ENCODE data around the gene PXT1.

PXT1 gene

DNA sequence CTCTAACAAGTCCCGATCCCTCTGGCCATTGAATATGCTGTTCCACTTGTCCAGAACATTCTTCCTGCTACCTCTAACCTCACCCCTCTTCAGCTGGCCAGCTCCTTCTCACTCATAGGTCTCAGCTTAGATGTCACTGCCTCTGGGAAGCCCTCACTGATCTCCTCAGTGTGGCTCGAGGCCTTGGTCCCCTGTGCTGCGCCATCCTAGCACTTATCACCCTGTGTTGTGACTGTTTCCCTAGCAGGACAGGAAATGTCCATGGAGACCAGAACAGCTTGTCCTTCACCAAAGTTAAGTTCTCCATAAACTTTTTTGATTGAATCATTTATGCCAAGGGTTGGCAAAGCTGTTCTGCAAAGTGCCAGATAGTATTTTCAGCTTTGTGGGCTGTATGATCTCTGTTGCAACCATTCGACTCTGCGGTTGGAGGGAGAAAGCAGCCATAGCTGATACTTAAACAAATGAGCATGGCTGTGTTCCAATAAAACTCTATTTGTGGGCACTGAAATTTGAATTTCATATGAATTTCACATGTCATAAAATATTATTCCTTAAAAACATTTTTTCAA, 99.5 kb downstream of the PXT1 start:
- DNase-seq: no peak

DNA sequence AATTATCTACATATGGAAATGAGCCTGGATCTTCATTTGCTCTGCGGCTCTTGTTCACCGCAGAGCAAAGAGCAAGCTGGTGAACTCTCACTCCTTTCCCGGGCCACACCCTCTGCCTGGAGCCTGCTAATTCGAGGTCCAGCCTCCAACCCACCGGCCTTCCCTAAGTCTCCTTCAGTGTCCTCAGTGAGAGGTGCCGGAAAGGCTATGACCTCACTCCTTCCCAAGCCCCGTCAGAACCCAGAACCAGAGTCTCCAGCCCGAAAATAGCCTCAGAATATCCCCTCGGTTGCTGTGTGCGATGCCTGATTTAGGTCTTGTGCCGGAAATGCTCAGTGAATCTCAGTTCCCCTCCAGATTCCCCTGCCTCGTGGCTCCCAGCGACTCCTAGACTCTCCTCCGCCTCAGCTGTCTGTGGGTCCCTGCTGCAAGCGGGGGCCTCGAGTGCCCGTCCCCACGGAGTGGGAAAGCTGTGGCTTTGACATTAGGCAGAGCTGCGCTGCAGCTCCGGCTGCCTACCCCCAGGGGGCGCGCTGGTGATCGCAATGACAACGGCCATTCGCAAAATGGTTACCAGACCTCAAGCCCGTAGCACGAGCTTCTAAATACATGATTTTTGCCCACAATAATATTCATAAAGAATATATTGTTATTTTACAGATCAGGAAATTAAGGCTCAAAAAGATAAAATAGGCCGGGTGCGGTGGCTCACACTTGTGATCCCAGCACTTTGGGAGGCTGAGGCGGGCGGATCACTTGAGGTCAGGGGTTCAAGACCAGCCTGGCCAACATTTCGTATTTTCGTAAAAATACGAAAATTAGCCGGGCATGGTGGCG, 101.8 kb downstream of the PXT1 start:
- no peak for DNase-seq

Data from NCI-H2227 treated with DMSO at 0.1 percent for 48 hours (cell line).